Endothelial cell of umbilical vein (primary cell): ENCODE results near the gene GALNT9. TPM values are rescaled to one million over a fixed set of nuclear protein-coding genes. Genes with fewer than 3 reads are reported as not detected.

ENCODE experiments used
- BruUV-seq: library from RNA; stranded (reverse); fragments of 400-500 nt; replicated peaks from 2 replicates; lab custom pipeline; 2021; lab: Mats Ljungman, UMichigan
- CTCF ChIA-PET: fragments of 300-600, 350-600 bp; sonication (Branson Sonifier 250); formaldehyde crosslinking; loops from one replicate; lab custom pipeline; 2021; ENCODE audit warnings: antibody characterized with exemption, inconsistent platforms; lab: Charles Lee
- POLR2A ChIA-PET: fragments of 300-600, 350-600 bp; sonication (Branson Sonifier 250); formaldehyde crosslinking; loops from one replicate; lab custom pipeline; 2021; ENCODE audit warnings: antibody characterized with exemption, inconsistent platforms; lab: Charles Lee
- DNase-seq: peaks from one replicate; pipeline ENCODE4 v3.0.0-alpha.2; 2011; ENCODE audit warnings: low read depth, low spot score
- FAIRE-seq: peaks from 2 replicates; lab custom pipeline; 2011; peaks lifted over from hg19 to GRCh38; lab: Jason Lieb, UNC
- H2AFZ ChIP-seq: 2 replicates; pipeline ENCODE4 v1.6.0; 2012; ENCODE audit warnings: low read depth, low read length, control low read depth, inconsistent platforms
- H3K27ac ChIP-seq: 2 replicates; pipeline ENCODE4 v1.5.1; 2011; ENCODE audit warnings: low read depth, mild to moderate bottlenecking, control low read depth, low read length, moderate library complexity; ENCODE audit not compliant: insufficient read depth
- H3K27me3 ChIP-seq, 2 experiments: 2 replicates each; pipeline versions ENCODE4 v1.6.0 to v1.6.1; 2011; ENCODE audit warnings: low read length in 2 of 2, mixed read lengths in 1 of 2; ENCODE audit not compliant: control insufficient read depth in 2 of 2, insufficient read depth in 2 of 2
- H3K36me3 ChIP-seq, 2 experiments: 2 replicates in 1 of 2; 3 replicates in 1 of 2; pipeline ENCODE4 v1.5.1; 2011; ENCODE audit warnings: low read length in 2 of 2, mild to moderate bottlenecking in 1 of 2, moderate library complexity in 1 of 2; ENCODE audit not compliant: control insufficient read depth in 2 of 2, insufficient read depth in 2 of 2; ENCODE audit errors: extremely low read depth in 1 of 2
- H3K4me1 ChIP-seq: 3 replicates; pipeline ENCODE4 v1.5.1; 2011; ENCODE audit warnings: mild to moderate bottlenecking, low read length; ENCODE audit not compliant: control insufficient read depth, insufficient read depth; ENCODE audit errors: extremely low read depth
- H3K4me2 ChIP-seq: 2 replicates; pipeline ENCODE4 v1.6.1; 2011; ENCODE audit warnings: low read length, control low read depth, mixed read lengths; ENCODE audit not compliant: insufficient read depth
- H3K4me3 ChIP-seq, 3 experiments: fragments of 200-600 bp in 1 of 3; sonication (generic), shearing (Covaris generic) in 1 of 3; replicated peaks in 1 of 3; 2 replicates each; pipeline ENCODE4 v1.5.1; 2011 to 2016; ENCODE audit warnings: control low read depth in 3 of 3, low read length in 3 of 3, mild to moderate bottlenecking in 2 of 3, inconsistent platforms in 1 of 3, low read depth in 1 of 3, moderate library complexity in 1 of 3; ENCODE audit not compliant: insufficient read depth in 1 of 3
- H3K79me2 ChIP-seq: 2 replicates; pipeline ENCODE4 v1.6.0; 2012; ENCODE audit warnings: low read length, inconsistent platforms; ENCODE audit not compliant: control insufficient read depth, insufficient read depth
- H3K9ac ChIP-seq: replicated peaks from 2 replicates; pipeline ENCODE3; 2011; ENCODE audit warnings: low read length, control low read depth; ENCODE audit not compliant: insufficient read depth; ENCODE audit errors: extremely low read depth
- H3K9me1 ChIP-seq: replicated peaks from 3 replicates; pipeline ENCODE4 v1.6.0; 2011; ENCODE audit warnings: mild to moderate bottlenecking, low read length; ENCODE audit not compliant: control insufficient read depth, insufficient read depth; ENCODE audit errors: extremely low read depth
- H3K9me3 ChIP-seq: replicated peaks from 2 replicates; pipeline ENCODE4 v1.5.1; 2012; ENCODE audit warnings: low read length, inconsistent platforms; ENCODE audit not compliant: control insufficient read depth, insufficient read depth
- H4K20me1 ChIP-seq: replicated peaks from 2 replicates; pipeline ENCODE3; 2011; ENCODE audit warnings: mild to moderate bottlenecking, low read length; ENCODE audit not compliant: control insufficient read depth, insufficient read depth; ENCODE audit errors: extremely low read depth
- EZH2 ChIP-seq: IDR thresholded peaks from 2 replicates; pipeline ENCODE4 v1.6.1; 2012; ENCODE audit warnings: borderline replicate concordance, low read depth, mild to moderate bottlenecking, moderate library complexity, low read length, inconsistent platforms; ENCODE audit not compliant: severe bottlenecking
- JUN ChIP-seq: IDR thresholded peaks from 2 replicates; pipeline ENCODE4 v1.6.1; 2011; ENCODE audit warnings: borderline replicate concordance, low read depth; ENCODE audit not compliant: insufficient read length, insufficient read depth
- MYC ChIP-seq: IDR thresholded peaks from one replicate; pipeline ENCODE4 v1.6.1; 2011; ENCODE audit warnings: mild to moderate bottlenecking, low read depth, low read length
- POLR2AphosphoS5 ChIP-seq: IDR thresholded peaks from 2 replicates; pipeline ENCODE4 v1.6.1; 2012; ENCODE audit warnings: low read depth, mild to moderate bottlenecking, control low read depth, low read length, moderate library complexity; ENCODE audit not compliant: insufficient read depth
- dilution Hi-C: fragments of 300-500 bp; cut with MboI; formaldehyde crosslinking; loops from one replicate; pipeline ENCODE4 v1.15.0; 2019; ENCODE audit warnings: low sequenced_read_pairs; ENCODE audit not compliant: extremely low pct_ligation_motif_present
- intact Hi-C: fragments of 100-400 bp; cut with micrococcal nuclease; formaldehyde crosslinking; loops from one replicate; pipeline ENCODE4 v1.10.0; 2022
- polyA plus RNA-seq, 4 experiments: library from polyadenylated mRNA; depleted of rRNA in 3 of 4; stranded (reverse) in 3 of 4; unstranded in 1 of 4; fragments of >200 nt; gene quantifications; 2 replicates each; pipeline versions ENCODE4 v1.2.1 to v1.2.3, GENCODE V29; 2011 to 2012; ENCODE audit warnings: missing spikeins in 1 of 4
- total RNA-seq: library from RNA; stranded (reverse); gene quantifications from 2 replicates; pipeline ENCODE4 v1.2.3, GENCODE V29; 2021
- TF ChIP-seq, protein P1 (sequence below), 2 donors: IDR thresholded peaks; 1 replicate in 1 of 2; 2 replicates in 1 of 2; pipeline ENCODE4 v1.5.1; 2011; ENCODE audit warnings: low read length in 2 of 2, mild to moderate bottlenecking in 2 of 2, moderate library complexity in 2 of 2, control low read depth in 1 of 2, inconsistent platforms in 1 of 2, low read depth in 1 of 2; ENCODE audit not compliant: insufficient read depth in 1 of 2; ENCODE audit errors: extremely low read depth in 1 of 2

Gene GALNT9
- total and polyA plus RNA-seq, 2 donors (not counting 3 experiments of a cell fraction or from before 2014, with no cell fraction given): 0.14 to 0.73 TPM

DNA sequence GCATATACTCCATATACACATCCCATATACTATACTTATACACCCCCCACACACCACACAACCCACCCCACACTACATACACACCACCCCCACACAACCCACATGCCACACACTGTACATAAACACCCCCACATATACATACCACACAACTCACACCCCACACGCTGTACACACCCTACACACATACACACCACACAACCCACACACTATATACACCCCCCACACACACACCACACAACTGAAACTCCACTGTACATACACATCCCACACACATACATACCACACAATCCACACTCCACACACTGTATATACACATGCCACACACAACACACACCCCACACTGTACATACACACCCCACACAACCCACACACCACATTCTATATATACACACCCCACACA is 104.2 kb downstream of the GALNT9 start:
- Histone ChIP-seq H3K36me3 (no peaks in the 10 kb centered on the region), H3K4me3 (no peak overlapping the region), H3K4me1 (no peaks in the 10 kb centered on the region), H3K9me1 (no peaks in the 10 kb centered on the region), H3K4me2 (no peak overlapping the region), H3K27ac (no peak overlapping the region), H2AFZ (no peak overlapping the region), H3K9ac (no peak overlapping the region), H3K79me2 (no peaks in the 10 kb centered on the region), H4K20me1 (no peaks in the 10 kb centered on the region), H3K9me3 (no peaks in the 10 kb centered on the region), H3K27me3 (no peaks in the 10 kb centered on the region)
- FAIRE-seq (no peak), DNase-seq (no peak)
- dilution Hi-C loops: no loop called here
- TF ChIP-seq POLR2AphosphoS5 (no peak), MYC (no peak)
- ChIA-PET CTCF (no interaction called here), POLR2A (no interaction called here)
- BruUV-seq: no TSS peak
- intact Hi-C loops: no loop called here

DNA sequence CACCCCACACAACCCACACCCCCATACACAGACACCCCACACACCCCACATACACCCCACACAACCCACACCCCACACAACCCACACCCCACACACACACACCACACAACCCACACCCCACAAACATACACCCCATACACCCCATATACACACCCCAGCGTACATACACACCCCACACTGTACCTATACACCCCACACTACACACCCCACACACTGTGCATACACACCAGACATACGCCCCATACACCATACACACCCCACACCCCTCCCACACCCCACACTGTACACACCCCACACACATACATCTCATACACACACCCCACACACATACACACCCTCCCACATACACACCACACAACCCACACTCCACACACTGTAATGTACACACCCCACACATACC is 104.9 kb downstream of the GALNT9 start:
- Histone ChIP-seq H3K9me3 (no peaks in the 10 kb centered on the region), H3K27me3 (no peaks in the 10 kb centered on the region), H3K9me1 (no peaks in the 10 kb centered on the region), H3K9ac (no peak overlapping the region), H3K27ac (no peak overlapping the region), H3K4me3 (no peak overlapping the region), H4K20me1 (no peaks in the 10 kb centered on the region), H3K79me2 (no peaks in the 10 kb centered on the region), H3K4me2 (no peak overlapping the region), H2AFZ (no peak overlapping the region), H3K36me3 (no peaks in the 10 kb centered on the region), H3K4me1 (no peaks in the 10 kb centered on the region)
- dilution Hi-C loops (no loop called here), intact Hi-C loops (no loop called here)
- DNase-seq (no peak), FAIRE-seq (no peak)
- CTCF ChIA-PET: no interaction called here
- no TSS peak for BruUV-seq
- TF ChIP-seq EZH2: no peak
- TF ChIP-seq, protein P1, sequence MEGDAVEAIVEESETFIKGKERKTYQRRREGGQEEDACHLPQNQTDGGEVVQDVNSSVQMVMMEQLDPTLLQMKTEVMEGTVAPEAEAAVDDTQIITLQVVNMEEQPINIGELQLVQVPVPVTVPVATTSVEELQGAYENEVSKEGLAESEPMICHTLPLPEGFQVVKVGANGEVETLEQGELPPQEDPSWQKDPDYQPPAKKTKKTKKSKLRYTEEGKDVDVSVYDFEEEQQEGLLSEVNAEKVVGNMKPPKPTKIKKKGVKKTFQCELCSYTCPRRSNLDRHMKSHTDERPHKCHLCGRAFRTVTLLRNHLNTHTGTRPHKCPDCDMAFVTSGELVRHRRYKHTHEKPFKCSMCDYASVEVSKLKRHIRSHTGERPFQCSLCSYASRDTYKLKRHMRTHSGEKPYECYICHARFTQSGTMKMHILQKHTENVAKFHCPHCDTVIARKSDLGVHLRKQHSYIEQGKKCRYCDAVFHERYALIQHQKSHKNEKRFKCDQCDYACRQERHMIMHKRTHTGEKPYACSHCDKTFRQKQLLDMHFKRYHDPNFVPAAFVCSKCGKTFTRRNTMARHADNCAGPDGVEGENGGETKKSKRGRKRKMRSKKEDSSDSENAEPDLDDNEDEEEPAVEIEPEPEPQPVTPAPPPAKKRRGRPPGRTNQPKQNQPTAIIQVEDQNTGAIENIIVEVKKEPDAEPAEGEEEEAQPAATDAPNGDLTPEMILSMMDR (IDR thresholded peaks at IDR 0.05; ENCODE audit: extremely low read depth in 1 of 2, insufficient read depth in 1 of 2, low read depth in 1 of 2, low read length in 2 of 2): no peak
- no peak for TF ChIP-seq JUN
- POLR2A ChIA-PET: no interaction called here
